ENCODE data around the gene LALBA. TPM values are rescaled to one million over a fixed set of nuclear protein-coding genes. Genes with fewer than 3 reads are reported as not detected.
"Not testable (repeated sequence)": the region's sequence is repeated elsewhere in the genome, so short reads cannot be mapped to it uniquely, and the experiment has no call there.

Gene LALBA
- not detected for polyA plus RNA-seq (2013, experiment 1 of 2; ENCODE audit: insufficient read length)
- polyA plus RNA-seq (2013, experiment 2 of 2; ENCODE audit: insufficient read length), result not detected

DNA sequence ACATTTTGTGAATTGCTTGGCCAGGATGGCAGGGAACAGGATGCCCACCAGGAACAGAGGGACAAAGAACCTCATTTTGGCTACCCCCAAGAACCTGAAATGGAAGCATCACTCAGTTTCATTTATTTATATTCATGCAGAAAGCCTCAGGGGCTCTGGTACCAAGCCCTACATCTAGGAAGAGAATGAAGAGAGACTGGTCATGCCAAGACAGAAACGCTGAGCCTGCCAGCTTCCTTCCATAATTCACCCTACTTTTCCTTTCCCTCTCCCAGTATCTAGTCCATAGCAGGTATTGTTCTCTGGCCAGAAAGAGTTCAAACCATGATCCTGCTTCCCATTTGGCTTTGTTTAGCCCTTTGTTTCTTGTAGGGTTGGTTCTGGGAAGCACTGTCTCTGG lies at the start of gene LALBA:
TSS of gene LALBA (minus strand) at position 101 of the 400 bp plus-strand sequence. CDS start at position 75, 26 bp downstream.
- DNase-seq, result no peak

DNA sequence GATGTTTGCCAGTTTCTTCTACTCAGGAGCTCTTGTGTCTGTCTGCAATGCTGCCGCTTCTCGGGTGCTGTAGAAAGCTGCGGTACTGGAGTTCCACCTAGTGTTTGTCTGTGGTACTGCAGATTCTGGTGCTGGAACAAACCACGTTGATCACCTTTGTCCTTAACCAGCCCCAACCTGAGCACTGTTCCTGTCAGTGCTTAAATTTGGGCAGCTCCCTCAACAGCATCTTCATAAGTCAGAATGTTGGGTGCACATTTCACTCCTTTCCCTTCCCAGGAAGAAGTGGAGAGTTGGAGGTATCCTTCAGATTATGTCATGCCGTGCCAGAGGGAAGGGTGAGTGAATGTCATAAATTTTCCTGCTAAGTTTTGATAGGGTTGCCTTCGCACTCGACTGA lies 48.7 kb upstream of the LALBA start:
- peak; percentile 67 for DNase-seq

DNA sequence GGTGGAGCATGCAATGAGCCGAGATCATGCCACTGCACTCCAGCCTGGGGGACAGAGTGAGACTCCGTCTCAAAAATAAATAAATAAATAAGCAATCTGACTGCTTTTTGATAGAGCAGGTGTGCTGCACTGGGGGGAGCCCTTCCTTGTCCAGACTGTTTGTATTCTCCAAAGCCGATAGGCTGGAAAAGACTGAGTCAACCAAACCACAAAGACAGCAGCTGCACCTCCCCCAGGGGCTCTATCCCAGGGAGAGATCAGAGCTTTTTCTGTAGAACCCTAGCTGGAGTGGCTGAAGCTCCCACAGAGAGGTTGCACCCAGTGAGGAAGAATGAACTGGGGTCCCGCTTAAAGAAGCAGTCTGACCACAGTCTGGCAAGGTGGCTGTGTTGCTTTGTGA lies 45.8 kb upstream of the LALBA start:
- DNase-seq, result peak; percentile 10

DNA sequence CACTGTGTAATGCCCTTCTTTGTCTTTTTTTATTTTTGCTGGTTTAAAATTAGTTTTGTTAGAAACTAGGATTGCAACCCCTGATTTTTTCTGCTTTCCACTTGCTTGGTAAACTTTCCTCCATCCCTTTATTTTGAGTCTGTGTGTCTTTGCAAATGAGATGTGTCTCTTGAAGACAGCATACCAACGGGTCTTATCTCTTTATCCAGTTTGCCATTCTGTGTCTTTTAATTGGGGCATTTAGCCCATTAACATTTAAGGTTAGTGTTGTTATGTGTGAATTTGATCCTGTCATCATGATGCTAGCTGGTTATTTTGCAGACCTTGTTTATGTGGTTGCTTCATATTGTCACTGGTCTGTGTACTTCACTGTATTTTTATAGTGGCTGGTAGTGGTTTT lies 43.5 kb upstream of the LALBA start:
- no peak for DNase-seq

DNA sequence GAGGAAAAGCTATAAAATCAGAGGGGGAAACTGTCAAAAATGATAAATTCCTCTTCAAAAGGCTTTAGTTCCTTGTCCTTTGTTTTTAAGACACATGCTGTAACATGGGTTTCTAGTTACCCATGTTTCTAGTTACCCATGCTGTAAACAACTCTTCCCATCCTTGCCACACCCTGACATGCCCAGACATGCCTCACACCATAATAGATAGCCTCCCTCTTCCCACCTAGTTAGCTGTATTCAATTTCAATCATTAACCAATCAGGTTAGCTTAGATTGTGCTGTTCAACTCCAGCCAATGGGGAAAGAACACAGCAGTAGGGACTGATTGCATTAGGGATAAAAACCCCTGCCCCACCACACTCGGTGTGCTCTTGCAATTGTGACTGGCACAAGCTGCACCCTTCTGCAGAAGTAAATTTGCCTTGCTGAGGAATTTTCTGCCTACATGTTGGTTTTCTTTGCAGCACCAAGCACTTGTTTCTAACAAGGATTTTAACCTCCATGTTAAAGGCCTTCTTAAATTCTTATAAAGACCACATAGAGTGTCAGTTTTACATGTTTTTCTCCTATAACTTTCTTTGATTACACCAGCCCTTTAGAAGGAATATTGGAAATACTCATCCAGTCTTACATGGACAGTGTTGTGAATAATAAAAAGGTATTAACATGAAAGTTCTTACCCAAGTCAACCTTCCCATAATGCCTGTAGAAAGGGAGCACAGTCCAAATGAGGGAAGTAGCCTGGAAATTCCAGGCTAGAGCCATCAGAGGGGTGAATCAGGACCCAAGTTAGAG lies 32.5 kb upstream of the LALBA start:
- no peak for DNase-seq

DNA sequence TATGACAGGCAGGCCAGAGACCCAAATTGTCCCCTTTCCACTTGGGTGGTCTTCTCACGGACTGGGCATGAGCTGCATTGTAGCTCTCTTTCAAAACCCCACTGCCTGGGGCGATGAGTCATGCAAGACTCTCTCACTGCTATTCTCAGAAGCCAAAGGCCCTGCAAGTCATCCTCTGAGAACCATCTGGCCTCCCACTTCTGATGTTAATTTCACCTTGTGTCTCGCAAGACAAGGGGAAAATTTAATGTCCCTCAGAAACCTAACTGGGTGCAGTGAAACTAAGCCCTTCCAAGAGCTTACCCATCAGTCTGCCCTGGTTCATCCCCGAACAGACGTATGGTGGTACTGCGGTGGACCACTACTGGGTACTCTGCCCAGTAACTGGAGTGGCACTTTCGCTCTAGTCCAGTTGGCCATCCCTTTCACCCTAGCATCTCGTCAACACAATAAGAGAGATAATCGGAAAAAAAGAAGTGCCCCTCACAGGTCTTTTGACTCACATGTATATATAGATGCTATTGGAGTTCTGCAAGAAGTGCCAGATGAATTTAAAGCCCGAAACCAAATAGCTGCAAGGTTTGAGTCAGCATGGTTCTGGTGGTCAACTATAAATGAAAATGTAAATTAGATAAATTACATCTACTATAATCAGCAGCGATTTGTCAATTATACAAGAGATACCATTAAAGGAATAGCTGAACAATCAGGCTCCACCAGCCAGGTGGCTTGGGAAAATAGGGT lies 31.3 kb upstream of the LALBA start:
- peak; percentile 44 for DNase-seq

DNA sequence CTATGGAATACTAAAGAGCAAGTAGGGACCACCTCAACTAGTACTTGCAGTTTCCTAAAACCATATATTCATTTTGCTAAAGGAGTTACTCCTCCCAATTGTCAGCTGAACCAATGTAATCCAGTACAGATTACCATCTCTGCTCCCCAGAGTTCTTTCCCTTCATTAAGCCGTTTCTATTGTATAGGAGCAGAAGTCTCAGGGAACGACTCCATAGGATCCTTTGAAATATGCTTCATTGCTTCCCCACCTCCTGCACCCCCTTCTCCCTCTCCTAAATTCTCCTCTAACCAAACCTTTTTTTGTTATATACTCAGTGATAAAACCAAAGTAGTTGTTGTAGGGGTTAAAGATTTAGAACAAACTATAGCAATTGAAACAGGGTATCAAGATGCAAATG lies 30.7 kb upstream of the LALBA start:
- no peak for DNase-seq

DNA sequence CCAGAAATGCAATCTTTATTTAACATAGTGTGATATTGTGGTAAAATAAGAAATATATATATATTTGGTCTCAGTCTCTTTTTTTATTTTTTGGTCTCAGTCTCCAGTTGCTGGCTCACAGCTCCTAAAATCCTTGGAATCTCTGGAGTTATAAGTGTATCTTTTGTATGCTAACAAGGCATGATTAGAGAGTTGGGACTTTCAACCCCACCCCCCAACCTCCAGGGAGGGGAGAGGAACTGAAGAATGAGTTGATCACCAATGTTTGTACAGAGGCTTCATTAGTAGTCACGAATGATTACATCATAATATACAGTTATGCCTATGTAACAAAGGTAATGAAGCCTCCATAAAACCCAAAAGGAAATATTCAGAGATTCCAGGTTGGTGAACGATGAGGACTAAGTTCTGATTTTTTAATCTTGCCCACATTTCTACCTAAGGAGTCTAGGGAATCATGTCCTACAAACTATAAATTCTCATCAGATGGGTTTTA lies 22.8 kb upstream of the LALBA start:
- no peak for DNase-seq

DNA sequence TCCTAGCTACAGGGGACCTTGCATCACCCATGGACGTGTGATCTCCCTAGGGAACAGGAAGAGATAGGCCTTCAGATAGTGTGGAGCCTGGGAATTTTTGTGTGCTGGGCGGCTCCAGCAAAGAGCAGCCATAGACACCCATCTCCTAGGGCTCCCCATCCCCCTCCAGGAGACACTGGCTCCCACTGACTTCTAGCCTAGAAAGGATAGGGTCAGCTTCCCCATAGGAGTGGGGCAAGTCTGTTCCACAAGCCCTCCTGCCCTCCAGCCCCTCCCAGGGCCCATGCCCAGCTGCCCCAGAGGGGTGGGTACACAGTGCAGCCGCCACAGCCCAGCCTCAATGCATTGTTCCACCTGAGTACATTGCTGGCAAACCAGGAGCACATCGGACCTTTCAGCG lies 16.5 kb upstream of the LALBA start:
- no peak for DNase-seq

DNA sequence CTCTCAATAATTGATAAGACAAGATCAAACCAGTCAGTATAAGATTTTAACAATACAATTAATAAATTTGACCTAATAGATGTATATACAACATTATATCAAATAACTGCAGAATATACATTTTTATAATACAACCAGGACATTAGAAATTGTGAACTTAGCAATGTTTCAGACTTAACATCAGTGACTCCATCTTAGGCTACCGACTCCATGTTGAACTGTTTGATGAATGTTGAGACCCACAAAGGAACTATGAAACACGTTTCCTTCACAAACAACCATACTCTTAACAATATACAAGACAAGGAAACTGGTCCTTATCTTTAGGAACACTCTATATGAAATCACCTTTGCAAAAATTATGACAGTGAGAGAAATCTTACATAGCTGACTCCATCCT lies 13.9 kb upstream of the LALBA start:
- DNase-seq, result no peak

DNA sequence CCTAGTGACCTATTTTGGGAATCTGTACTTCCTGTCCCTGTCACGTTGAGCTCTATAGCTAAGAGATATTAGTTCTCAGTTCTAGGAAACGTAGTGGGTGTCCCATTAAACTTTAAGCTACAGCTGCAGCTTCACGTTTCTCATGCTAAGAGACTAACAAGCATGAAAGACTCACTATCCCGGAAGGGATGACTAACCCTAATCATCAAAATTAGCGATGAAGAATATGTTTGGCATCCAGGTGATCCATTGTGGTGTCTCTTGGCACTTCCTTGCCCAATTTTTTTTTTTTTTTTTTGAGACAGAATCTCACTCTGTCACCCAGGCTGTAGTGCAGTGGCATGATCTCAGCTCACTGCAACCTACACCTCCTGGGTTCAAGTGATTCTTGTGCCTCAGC lies 11.0 kb upstream of the LALBA start:
- DNase-seq, result no peak

DNA sequence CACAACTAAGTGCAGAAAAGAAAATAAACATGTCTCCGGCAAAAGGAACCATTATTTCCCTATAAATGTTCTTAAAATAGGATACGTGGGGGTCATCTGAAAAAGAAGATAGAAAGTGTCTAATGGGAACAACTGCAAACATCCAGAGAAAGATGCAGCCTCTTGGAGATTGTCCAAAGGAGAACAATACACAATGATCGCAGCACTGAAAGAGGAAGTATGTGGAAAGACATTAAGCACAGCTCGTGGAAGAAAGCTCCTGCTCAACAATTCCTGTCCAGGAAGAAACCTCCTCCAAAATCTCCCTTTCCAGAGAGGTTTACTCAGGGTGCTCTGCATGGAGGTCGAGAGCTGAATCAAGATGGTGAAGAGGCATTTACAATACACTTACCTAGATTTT lies 2.5 kb upstream of the LALBA start:
- DNase-seq, result no peak

DNA sequence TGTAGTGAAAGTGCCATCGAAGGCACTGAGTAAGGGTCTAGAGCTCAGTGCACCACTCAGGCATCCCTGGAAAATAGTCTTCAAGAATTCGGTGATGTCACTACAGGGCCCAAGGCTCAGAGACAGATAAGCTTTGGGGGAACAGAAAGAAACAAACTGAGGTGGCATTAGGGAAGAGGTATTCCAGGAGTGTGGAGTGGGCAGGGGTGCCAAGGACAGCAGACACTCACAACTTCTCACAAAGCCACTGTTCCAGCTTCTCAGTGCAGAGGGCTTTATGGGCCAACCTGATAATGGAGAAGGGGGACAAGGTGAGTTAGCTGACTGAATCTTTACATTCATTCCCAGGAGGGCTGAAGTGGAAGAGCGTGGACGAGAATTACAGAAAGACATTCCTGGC lies 2.1 kb downstream of the LALBA start:
- no peak for DNase-seq

DNA sequence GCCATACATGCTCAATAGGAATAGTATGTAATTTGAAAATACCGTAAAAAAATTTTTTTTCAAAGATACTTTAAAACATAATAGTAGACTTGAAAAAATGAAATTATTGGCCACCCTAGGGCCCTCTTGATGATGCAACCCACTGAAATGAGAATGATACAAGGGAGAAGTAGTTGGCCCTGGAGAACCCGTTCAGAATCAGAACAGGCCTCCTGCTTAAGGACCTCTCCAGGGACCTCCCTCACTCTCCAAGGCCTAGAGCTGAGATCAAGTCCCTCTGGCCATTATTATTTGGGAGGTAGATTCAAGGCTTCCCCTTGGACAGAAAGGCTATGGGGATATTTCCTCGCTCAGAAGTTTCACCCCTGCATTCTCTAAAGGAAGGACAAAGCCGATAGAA lies 11.9 kb downstream of the LALBA start:
- no peak for DNase-seq

DNA sequence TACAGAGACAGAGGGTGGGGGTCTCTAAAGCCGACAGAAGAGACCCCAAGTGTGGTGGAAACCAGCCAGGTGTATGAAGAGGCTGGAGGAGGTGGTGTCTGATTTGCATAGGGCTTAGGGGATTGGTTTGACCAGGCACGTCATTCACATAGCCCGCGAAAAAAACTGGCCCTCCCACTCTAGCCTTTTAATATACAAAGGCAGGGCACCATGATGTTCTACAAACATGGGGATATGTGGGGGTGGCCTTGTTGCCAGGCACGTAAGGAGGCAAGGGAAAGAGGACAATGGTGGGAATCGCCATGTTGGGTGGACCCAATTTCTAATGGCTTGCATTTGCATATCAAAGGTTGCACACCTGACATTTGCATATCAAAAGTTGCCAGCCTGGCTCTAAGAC lies 13.2 kb downstream of the LALBA start:
- no peak for DNase-seq

DNA sequence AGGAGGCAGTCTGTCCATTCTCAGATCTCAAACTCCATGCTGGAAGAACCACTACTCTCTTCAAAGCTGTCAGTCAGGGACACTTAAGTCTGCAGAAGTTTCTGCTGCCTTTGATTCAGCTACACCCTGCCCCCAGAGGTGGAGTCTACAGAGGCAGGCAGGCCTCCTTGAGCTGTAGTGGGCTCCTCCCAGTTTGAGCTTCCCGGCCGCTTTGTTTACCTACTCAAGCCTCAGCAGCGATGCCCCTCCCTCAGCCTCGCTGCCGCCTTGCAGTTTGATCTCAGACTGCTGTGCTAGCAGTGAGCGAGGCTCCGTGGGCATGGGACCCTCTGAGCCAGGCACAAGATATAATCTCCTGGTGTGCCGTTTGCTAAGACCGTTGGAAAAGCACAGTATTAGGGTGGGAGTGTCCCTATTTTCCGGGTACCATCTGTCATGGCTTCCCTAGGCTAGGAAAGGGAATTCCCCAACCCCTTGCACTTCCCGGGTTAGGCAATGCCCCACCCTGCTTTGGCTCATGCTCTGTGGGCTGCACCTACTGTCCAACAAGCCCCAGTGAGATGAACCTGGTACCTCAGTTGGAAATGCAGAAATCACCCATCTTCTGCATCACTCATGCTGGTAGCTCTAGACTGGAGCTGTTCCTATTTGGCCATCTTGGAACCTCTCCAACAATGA lies 16.0 kb downstream of the LALBA start:
- DNase-seq, result not testable (repeated sequence)

DNA sequence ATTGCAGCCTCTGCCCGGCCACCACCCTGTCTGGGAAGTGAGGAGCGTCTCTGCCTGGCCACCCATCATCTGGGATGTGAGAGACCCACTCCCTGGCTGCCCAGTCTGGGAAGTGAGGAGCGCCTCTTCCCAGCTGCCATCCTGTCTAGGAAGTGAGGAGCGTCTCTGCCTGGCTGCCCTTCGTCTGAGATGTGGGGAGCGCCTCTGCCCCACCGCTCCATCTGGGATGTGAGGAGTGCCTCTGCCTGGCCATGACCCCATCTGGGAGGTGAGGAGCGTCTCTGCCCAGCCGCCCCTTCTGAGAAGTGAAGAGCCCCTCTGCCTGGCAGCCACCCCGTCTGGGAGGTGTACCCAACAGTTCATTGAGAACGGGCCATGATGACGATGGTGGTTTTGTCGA lies 18.2 kb downstream of the LALBA start:
- not testable (repeated sequence) for DNase-seq

DNA sequence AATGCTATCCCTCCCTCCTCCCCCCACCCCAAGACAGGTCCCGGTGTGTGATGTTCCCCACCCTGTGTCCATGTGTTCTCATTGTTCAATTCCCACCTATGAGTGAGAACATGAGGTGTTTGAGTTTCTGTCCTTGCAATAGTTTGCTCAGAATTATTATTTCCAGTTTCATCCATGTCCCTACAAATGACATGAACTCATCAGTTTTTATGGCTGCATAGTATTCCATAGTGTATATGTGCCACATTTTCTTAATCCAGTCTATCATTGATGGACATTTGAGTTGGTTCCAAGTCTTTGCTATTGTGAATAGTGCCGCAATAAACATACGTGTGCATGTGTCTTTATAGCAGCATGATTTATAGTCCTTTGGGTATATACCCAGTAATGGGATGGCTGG lies 22.8 kb downstream of the LALBA start:
- DNase-seq, result not testable (repeated sequence)

DNA sequence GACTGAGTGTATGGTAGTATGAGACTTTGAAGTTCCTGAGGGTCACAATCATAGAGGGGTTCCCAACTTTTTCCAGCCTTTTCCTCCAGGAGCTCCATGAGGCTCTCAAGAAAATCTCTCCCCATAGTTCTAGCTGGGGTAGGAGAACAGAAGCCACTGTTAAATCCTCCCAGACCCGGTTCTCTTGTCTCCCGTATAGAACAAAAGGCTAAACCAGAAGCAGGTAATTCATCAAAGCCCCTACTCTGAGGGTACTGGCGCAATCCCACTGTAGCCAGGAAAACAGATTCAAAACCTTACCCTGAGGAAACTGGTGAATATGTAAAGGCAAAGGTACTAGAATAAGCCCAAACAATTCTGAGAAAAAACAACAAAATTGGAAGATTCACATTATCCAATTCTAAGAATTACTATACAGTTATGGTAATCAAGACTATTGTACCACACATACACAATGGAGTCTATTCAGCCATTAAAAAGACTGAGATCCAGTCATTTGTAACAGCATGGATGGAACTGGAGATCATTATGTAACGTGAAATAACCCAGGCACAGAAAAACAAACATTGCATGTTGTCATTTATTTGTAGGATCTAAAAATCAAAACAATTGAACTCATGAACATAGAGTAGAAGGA lies 23.9 kb downstream of the LALBA start:
- DNase-seq, result no peak

DNA sequence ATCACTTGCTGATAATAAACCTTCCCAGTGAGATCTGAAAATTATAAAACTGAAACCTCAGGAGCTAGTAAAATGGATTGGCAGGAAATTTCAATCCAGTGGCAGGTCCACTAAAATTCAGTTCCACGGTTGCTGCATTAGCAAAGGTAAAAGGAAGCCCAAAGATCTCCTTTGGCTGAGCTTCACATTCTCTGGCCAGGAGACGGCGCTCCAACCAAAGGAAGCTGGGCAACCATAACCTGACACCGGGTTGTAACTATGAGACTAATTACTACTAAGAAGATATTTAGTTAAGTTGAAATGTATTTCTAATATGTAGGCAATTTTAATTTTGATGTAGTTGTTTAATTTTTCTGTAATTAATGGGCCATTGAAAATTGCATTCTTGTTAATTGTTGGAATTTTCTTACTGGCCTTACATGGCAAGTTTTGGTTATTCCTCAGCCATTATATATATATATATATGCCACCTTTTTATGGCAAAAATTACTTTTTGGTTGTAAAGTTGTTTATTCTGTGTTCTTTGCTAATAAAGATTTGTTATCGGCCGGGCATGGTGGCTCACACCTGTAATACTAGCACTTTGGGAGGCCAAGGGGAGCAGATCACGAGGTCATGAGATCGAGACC lies 27.4 kb downstream of the LALBA start:
- no peak for DNase-seq

DNA sequence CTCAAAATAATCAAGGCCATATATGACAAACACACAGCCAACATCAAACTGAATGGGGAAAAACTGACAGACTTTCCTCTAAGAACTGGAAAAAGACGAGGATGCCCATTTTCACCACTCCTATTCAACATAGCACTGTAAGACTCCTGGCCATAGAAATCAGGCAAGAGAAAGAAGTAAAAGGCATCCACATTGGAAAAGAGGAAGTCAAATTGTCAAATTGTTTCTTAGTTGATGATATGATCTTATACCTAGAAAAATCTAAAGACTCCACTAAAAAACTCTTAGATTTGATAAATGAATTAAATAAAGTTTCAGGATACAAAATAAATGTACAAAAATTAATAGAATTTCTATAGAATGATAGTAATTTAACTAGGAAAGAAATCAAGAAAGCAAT lies 33.2 kb downstream of the LALBA start:
- DNase-seq, result no peak

DNA sequence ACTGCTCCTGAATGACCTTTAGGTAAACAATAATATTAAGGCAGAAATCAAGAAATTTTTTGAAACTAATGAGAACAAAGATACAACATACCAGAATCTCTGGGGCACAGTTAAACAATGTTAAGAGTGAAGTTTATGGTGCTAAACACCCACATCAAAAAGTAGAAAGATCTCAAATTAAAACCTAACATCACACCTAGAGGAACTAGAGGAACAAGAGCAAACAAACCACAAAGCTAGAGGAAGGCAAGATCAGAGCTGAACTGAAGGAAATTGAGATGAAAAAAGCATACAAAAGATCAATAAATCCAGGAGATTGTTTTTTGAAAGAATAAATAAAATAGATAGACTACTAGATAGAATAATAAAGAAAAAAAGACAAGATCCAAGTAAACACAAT lies 37.2 kb downstream of the LALBA start:
- no peak for DNase-seq
